CD14-positive monocyte (primary cell): ENCODE results near the gene ZBP1. TPM values are rescaled to one million over a fixed set of nuclear protein-coding genes. Genes with fewer than 3 reads are reported as not detected.
A peak's percentile ranks its signal among the peaks of the same experiment; 100 is the strongest.

Experiments used
- DNase-seq, 3 donors: peaks; one replicate each; pipeline ENCODE4 v3.0.0-alpha.2; 2011 to 2022
- H2AFZ ChIP-seq: 2 replicates; pipeline ENCODE4 v1.6.0; 2012; ENCODE audit warnings: mild to moderate bottlenecking, low read depth, low read length, inconsistent platforms; ENCODE audit not compliant: insufficient read depth, poor library complexity, severe bottlenecking
- H3K27ac ChIP-seq, 2 donors: 1 replicate in 1 of 2; 2 replicates in 1 of 2; pipeline ENCODE4 v1.5.1; 2012 to 2013; ENCODE audit warnings: low read length in 2 of 2, control low read depth in 1 of 2, inconsistent platforms in 1 of 2, low read depth in 1 of 2, mild to moderate bottlenecking in 1 of 2
- H3K27me3 ChIP-seq, 2 donors: one replicate each; pipeline versions ENCODE4 v1.6.0 to v1.6.1; 2011 to 2013; ENCODE audit warnings: low read length in 2 of 2; ENCODE audit not compliant: control insufficient read depth in 2 of 2, insufficient read depth in 2 of 2
- H3K36me3 ChIP-seq, 2 donors: replicated peaks in 1 of 2; 1 replicate in 1 of 2; 2 replicates in 1 of 2; pipeline versions ENCODE4 v1.5.1 to v1.6.1; 2012 to 2013; ENCODE audit warnings: low read length in 2 of 2, control low read depth in 1 of 2, inconsistent platforms in 1 of 2, mild to moderate bottlenecking in 1 of 2; ENCODE audit not compliant: insufficient read depth in 2 of 2, control insufficient read depth in 1 of 2
- H3K4me1 ChIP-seq, 2 donors: 1 replicate in 1 of 2; 2 replicates in 1 of 2; pipeline versions ENCODE4 v1.5.1 to v1.6.1; 2012 to 2013; ENCODE audit warnings: low read length in 2 of 2, control low read depth in 1 of 2, inconsistent platforms in 1 of 2, mild to moderate bottlenecking in 1 of 2, moderate library complexity in 1 of 2; ENCODE audit not compliant: insufficient read depth in 2 of 2, control insufficient read depth in 1 of 2
- H3K4me2 ChIP-seq: replicated peaks from 2 replicates; pipeline ENCODE3; 2012; ENCODE audit warnings: low read length, moderate library complexity, mild to moderate bottlenecking; ENCODE audit not compliant: poor library complexity, severe bottlenecking; ENCODE audit errors: extremely low read depth
- H3K4me3 ChIP-seq, 3 experiments: fragments of 200-600 bp in 1 of 3; sonication (generic) in 1 of 3; replicated peaks in 1 of 3; 1 replicate in 2 of 3; 2 replicates in 1 of 3; pipeline ENCODE4 v1.5.1; 2011 to 2013; ENCODE audit warnings: low read length in 3 of 3, mild to moderate bottlenecking in 3 of 3, control low read depth in 2 of 3, low read depth in 2 of 3, inconsistent platforms in 1 of 3, moderate library complexity in 1 of 3
- H3K79me2 ChIP-seq: 2 replicates; pipeline ENCODE4 v1.6.0; 2012; ENCODE audit warnings: mild to moderate bottlenecking, control low read depth, inconsistent platforms, low read length, moderate library complexity; ENCODE audit not compliant: insufficient read depth
- H3K9ac ChIP-seq: 2 replicates; pipeline ENCODE4 v1.6.0; 2017; ENCODE audit warnings: low read length, mild to moderate bottlenecking; ENCODE audit not compliant: insufficient read depth, poor library complexity, severe bottlenecking
- H3K9me3 ChIP-seq, 2 donors: replicated peaks in 1 of 2; 1 replicate in 1 of 2; 2 replicates in 1 of 2; pipeline versions ENCODE4 v1.5.1 to v1.6.1; 2012 to 2013; ENCODE audit warnings: low read length in 2 of 2, control low read depth in 1 of 2; ENCODE audit not compliant: control insufficient read depth in 1 of 2, insufficient read depth in 1 of 2
- H4K20me1 ChIP-seq: 2 replicates; pipeline ENCODE4 v1.6.0; 2012; ENCODE audit warnings: mild to moderate bottlenecking, low read length, control low read depth, moderate library complexity; ENCODE audit not compliant: insufficient read depth
- H3K27ac Mint-ChIP-seq, 7 donors: one replicate each; pipeline ENCODE4 v1.8.0; 2020; ENCODE audit warnings: mild to moderate bottlenecking in 7 of 7, mixed read lengths in 7 of 7, moderate library complexity in 6 of 7, inconsistent platforms in 2 of 7
- H3K27me3 Mint-ChIP-seq, 3 donors: one replicate each; pipeline ENCODE4 v1.8.0; 2021 to 2022; ENCODE audit warnings: low read depth in 3 of 3, mild to moderate bottlenecking in 3 of 3, mixed read lengths in 3 of 3, moderate library complexity in 3 of 3, inconsistent platforms in 1 of 3
- H3K36me3 Mint-ChIP-seq, 2 donors: one replicate each; pipeline ENCODE4 v1.8.0; 2020; ENCODE audit warnings: mixed read lengths in 2 of 2, inconsistent platforms in 1 of 2, mild to moderate bottlenecking in 1 of 2
- H3K4me1 Mint-ChIP-seq: one replicate; pipeline ENCODE4 v1.8.0; 2020; ENCODE audit warnings: mild to moderate bottlenecking, mixed read lengths
- H3K4me3 Mint-ChIP-seq, 2 donors: one replicate each; pipeline ENCODE4 v1.8.0; 2020; ENCODE audit warnings: mild to moderate bottlenecking in 2 of 2, mixed read lengths in 2 of 2, moderate library complexity in 1 of 2
- H3K9me3 Mint-ChIP-seq, 7 donors: one replicate each; pipeline ENCODE4 v1.8.0; 2020 to 2022; ENCODE audit warnings: mixed read lengths in 7 of 7, mild to moderate bottlenecking in 6 of 7, moderate library complexity in 6 of 7, inconsistent platforms in 2 of 7
- WGBS: methylation state at CpG from one replicate; pipeline ENCODE4 v1.1.5; 2013; ENCODE audit warnings: missing lambda C conversion rate; ENCODE audit not compliant: insufficient coverage; 5-methylcytosine and 5-hydroxymethylcytosine counted together
- intact Hi-C, 2 donors: fragments of 100-400 bp; cut with micrococcal nuclease; formaldehyde crosslinking; loops; one replicate each; pipeline versions ENCODE4 v1.15.0 to v1.15.1; 2023
- polyA plus RNA-seq, 3 donors: library from polyadenylated mRNA; depleted of rRNA in 1 of 3; unstranded in 2 of 3; stranded (reverse) in 1 of 3; fragments of 300-500 nt in 2 of 3; fragments of >200 nt in 1 of 3; fragmentation: Illumina TruSeq in 2 of 3; gene quantifications; 1 replicate in 2 of 3; 2 replicates in 1 of 3; pipeline ENCODE4 v1.2.3, GENCODE V29; 2012 to 2021
- TF ChIP-seq, protein P1 (sequence below): fragments of 200-600 bp; IDR thresholded peaks from one replicate; pipeline ENCODE4 v1.8.0; 2022; ENCODE audit warnings: antibody characterized with exemption, mild to moderate bottlenecking

Gene ZBP1
- polyA plus RNA-seq, 3 donors = 2.8 to 25.9 (median 3.0) TPM

DNA sequence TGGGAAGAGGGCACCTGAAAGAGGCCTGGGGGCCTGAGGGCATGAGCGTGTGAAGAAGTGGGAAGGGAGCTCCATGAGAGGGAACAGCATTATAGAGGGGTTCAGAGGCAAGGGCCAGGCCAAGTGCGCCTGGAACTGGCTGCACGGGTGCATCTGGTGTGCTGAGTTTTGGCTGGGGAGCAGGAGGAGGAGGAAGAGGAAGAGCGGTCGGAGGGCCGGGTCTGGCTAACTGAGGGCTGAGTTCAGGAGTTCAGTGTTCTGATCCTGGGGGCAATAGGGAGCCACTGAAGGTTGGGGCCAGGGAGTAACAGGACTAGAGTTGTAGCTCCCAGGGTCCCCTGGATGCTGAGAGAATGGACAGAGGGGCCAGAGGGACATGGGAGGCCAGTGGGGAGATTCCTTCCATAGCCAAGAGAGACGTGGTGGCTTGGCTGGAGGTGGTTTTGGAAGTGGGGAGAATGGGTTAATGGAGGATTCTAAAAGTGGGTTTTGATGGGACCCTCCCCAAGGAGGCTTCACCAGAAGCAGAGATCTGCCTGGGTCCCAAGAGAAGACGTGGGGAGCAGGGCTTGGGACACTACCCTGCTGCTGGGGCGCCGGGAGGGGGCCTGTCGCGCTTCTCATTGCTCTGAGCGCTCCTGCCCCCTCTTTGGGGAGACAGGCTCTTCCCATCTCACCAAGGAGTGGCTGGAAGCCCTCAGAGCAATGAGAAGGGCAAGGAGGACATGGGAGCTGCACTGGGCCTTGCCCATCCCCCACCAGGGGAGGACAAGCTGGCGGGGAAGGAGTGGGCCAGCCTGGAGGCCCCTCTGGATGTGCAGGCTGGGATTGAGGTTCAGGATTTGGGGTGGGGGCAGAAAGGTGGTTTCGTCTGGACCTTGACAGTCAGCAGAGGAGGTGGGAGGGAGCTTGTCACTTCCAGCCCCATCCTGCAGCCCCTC, 28.7 kb downstream of the ZBP1 start:
- Histone ChIP-seq H3K36me3 (no peaks in the 10 kb centered on the region), H3K27ac (no peak overlapping the region), H4K20me1 (no peaks in the 10 kb centered on the region), H3K4me3 (no peak overlapping the region), H3K27me3 (no peaks in the 10 kb centered on the region), H2AFZ (no peak overlapping the region), H3K4me1 (peaks cover 0 to under 1% of the 10 kb centered on the region in 2 donors), H3K79me2 (no peaks in the 10 kb centered on the region), H3K4me2 (no peak overlapping the region), H3K9ac (no peak overlapping the region), H3K9me3 (peaks cover 0 to 8% of the 10 kb centered on the region in 2 donors)
- Mint-ChIP-seq H3K36me3 (no peaks in the 10 kb centered on the region), H3K9me3 (peaks cover 2 to 15% (median 6%) of the 10 kb centered on the region in 7 donors), H3K27me3 (peaks cover 10 to 27% (median 17%) of the 10 kb centered on the region in 3 donors), H3K4me1 (peaks cover 2% of the 10 kb centered on the region), H3K27ac (peak overlapping the region in 1 of 7 donors; percentile 61), H3K4me3 (no peak overlapping the region)
- TF ChIP-seq, protein P1, sequence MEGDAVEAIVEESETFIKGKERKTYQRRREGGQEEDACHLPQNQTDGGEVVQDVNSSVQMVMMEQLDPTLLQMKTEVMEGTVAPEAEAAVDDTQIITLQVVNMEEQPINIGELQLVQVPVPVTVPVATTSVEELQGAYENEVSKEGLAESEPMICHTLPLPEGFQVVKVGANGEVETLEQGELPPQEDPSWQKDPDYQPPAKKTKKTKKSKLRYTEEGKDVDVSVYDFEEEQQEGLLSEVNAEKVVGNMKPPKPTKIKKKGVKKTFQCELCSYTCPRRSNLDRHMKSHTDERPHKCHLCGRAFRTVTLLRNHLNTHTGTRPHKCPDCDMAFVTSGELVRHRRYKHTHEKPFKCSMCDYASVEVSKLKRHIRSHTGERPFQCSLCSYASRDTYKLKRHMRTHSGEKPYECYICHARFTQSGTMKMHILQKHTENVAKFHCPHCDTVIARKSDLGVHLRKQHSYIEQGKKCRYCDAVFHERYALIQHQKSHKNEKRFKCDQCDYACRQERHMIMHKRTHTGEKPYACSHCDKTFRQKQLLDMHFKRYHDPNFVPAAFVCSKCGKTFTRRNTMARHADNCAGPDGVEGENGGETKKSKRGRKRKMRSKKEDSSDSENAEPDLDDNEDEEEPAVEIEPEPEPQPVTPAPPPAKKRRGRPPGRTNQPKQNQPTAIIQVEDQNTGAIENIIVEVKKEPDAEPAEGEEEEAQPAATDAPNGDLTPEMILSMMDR = no peak
- DNase-seq = no peak
- intact Hi-C loops = loop anchor here (5.0 to 10.0 kb wide), 2 partner anchors 207 to 244 kb away; no protein-coding TSS in a partner anchor
- 58% methylated on average over 8 of the region's 15 CpGs for WGBS

DNA sequence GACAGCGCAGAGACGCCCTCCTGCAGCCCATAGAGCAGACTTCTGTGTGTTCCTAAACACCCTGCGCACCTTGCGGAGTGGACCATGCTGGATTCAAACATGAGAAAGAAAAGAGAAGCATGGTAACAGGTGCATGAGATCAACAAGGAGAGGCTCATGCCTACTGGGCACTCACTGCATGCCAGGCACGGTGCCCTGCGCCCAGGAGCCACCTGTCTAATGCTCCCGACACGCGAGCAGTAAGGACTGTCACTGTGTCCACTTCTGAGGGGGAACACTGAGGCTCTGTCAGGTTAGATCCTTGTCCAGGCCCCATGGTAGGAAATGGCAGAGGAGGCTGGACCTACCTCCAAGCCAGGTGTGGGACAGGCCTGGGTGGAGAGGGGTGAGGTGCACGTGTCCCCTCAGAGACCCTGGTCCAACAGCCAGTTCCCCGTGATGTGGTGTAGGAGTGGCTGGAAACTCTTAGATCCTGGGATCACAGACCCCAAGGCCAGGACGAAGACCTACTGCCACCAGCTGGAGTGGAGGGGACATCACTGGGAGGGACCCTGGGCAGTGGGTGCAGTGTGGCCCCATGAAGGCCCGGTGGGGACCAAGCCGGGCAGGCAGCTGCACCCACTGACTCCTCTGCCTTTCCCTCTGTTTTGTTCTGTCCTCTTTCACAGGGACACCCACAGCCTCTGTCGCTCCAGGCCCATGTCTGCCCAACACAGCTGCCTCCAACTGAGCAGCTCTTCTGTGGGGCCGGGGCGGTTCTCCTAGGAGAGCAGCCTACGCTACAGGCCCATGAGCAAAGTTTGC, 29.5 kb downstream of the ZBP1 start:
- intact Hi-C loops = loop anchor here (5.0 to 10.0 kb wide), 2 partner anchors 206 to 243 kb away; no protein-coding TSS in a partner anchor
- 91% methylated on average over 18 of the region's 18 CpGs for WGBS
- Histone ChIP-seq H3K4me1 (no peaks in the 10 kb centered on the region), H3K79me2 (no peaks in the 10 kb centered on the region), H3K9ac (no peak overlapping the region), H3K4me3 (no peak overlapping the region), H3K4me2 (no peak overlapping the region), H3K9me3 (peaks cover 0 to 8% of the 10 kb centered on the region in 2 donors), H4K20me1 (no peaks in the 10 kb centered on the region), H3K36me3 (no peaks in the 10 kb centered on the region), H2AFZ (no peak overlapping the region), H3K27ac (no peak overlapping the region), H3K27me3 (peaks cover 0 to 5% of the 10 kb centered on the region in 2 donors)
- TF ChIP-seq, protein P1 = no peak
- peaks cover 2% of the 10 kb centered on the region for H3K4me1 Mint-ChIP-seq
- H3K36me3 Mint-ChIP-seq = no peaks in the 10 kb centered on the region
- no peak overlapping the region for H3K4me3 Mint-ChIP-seq
- H3K27me3 Mint-ChIP-seq = peaks cover 8 to 34% (median 13%) of the 10 kb centered on the region in 3 donors
- H3K27ac Mint-ChIP-seq = no peak overlapping the region
- H3K9me3 Mint-ChIP-seq = peaks cover 2 to 16% (median 6%) of the 10 kb centered on the region in 7 donors
- DNase-seq = no peak
